Esophagus squamous epithelium (tissue), 5 donors: ENCODE results near the gene HAUS7. TPM values are rescaled to one million over a fixed set of nuclear protein-coding genes. Genes with fewer than 3 reads are reported as not detected.

Experiments used
- DNase-seq: peaks from one replicate; lab custom pipeline; 2025; lab: John Stamatoyannopoulos, UW
- H3K27ac ChIP-seq, 4 donors: fragments of 200-600 bp; sonication (generic); one replicate each; pipeline ENCODE4 v1.5.1; 2016 to 2019; ENCODE audit warnings: mild to moderate bottlenecking in 1 of 4
- H3K27me3 ChIP-seq, 4 donors: fragments of 200-600 bp; sonication (generic); 1 replicate in 3 of 4; 2 replicates in 1 of 4; pipeline versions ENCODE4 v1.5.1 to v1.6.0; 2017 to 2021; ENCODE audit warnings: antibody characterized with exemption in 1 of 4
- H3K36me3 ChIP-seq, 3 donors: fragments of 200-600 bp; sonication (generic); one replicate each; pipeline ENCODE4 v1.5.1; 2016 to 2019
- H3K4me1 ChIP-seq, 3 donors: fragments of 200-600 bp; sonication (generic); one replicate each; pipeline ENCODE4 v1.5.1; 2017 to 2019
- H3K4me3 ChIP-seq, 4 donors: fragments of 200-600 bp; sonication (generic); 1 replicate in 3 of 4; 2 replicates in 1 of 4; pipeline ENCODE4 v1.5.1; 2016 to 2019; ENCODE audit warnings: mild to moderate bottlenecking in 2 of 4, moderate library complexity in 1 of 4
- H3K9me3 ChIP-seq, 3 donors: fragments of 200-600 bp; sonication (generic); one replicate each; pipeline ENCODE4 v1.5.1; 2016 to 2019
- CTCF ChIP-seq, 6 experiments: fragments of 450-650 bp in 4 of 6; fragments of 200-600 bp in 2 of 6; sonication (generic) in 2 of 6; IDR thresholded peaks; one replicate each; pipeline ENCODE4 v1.5.1; 2016 to 2019; ENCODE audit warnings: antibody characterized with exemption in 6 of 6, mild to moderate bottlenecking in 4 of 6, moderate library complexity in 4 of 6
- POLR2A ChIP-seq, 4 donors: fragments of 450-650 bp; IDR thresholded peaks; one replicate each; pipeline ENCODE4 v1.6.1; 2017; ENCODE audit warnings: antibody characterized with exemption in 4 of 4, mild to moderate bottlenecking in 4 of 4, moderate library complexity in 3 of 4
- WGBS, 2 donors: methylation state at CpG; one replicate each; pipeline ENCODE4 v1.1.5; 2018; 5-methylcytosine and 5-hydroxymethylcytosine counted together
- intact Hi-C: fragments of 100-400 bp; cut with DNase I; formaldehyde crosslinking; loops from one replicate; pipeline ENCODE4 v1.15.0; 2022
- total RNA-seq, 4 donors: library from RNA; depleted of rRNA; stranded (reverse); fragments of >200 nt; gene quantifications; one replicate each; pipeline ENCODE4 v1.1.0, GENCODE V29; 2016
- donor health status: DM: yes; HTN: yes; CAD: no.

HAUS7 gene
- total RNA-seq, 4 donors from 2014 or later, result 8.8 to 21.0 (median 12.1) TPM

GRCh38 chrX:153433161-153433680 lies 37.2 kb downstream of the HAUS7 start:
- Histone ChIP-seq H3K9me3 (peaks cover 0 to 10% (median 0%) of the 10 kb centered on the region in 3 donors), H3K4me3 (no peak overlapping the region), H3K27ac (no peak overlapping the region), H3K4me1 (no peaks in the 10 kb centered on the region), H3K36me3 (no peaks in the 10 kb centered on the region), H3K27me3 (peaks cover 0 to 8% (median 0%) of the 10 kb centered on the region in 4 donors)
- DNase-seq, result no peak
- 82% methylated on average over 6 of the region's 12 CpGs; no CpG with 5 or more reads in 1 of the 2 donors for WGBS, 2 donors
- TF ChIP-seq CTCF (IDR thresholded peaks at IDR 0.05) (no peak), POLR2A (IDR thresholded peaks at IDR 0.05) (no peak)
- intact Hi-C loops, result no loop called here

- intact Hi-C loops, result no loop called here
- no peak for DNase-seq
- TF ChIP-seq POLR2A (IDR thresholded peaks at IDR 0.05) (no peak), CTCF (IDR thresholded peaks at IDR 0.05) (no peak)
- 80 to 81% methylated on average over 5 to 6 of the region's 6 CpGs for WGBS, 2 donors
- Histone ChIP-seq H3K27ac (no peak overlapping the region), H3K27me3 (peaks cover 0 to 8% (median 0%) of the 10 kb centered on the region in 4 donors), H3K36me3 (no peaks in the 10 kb centered on the region), H3K4me1 (no peaks in the 10 kb centered on the region), H3K9me3 (peaks cover 0 to 10% (median 0%) of the 10 kb centered on the region in 3 donors), H3K4me3 (no peak overlapping the region)
Measured at GRCh38 chrX:153430796-153431195, 39.6 kb downstream of the HAUS7 start.

GRCh38 chrX:153426204-153426603 lies 44.2 kb downstream of the HAUS7 start:
- peaks cover 0 to 4% (median 0%) of the 10 kb centered on the region in 4 donors for H3K27me3 ChIP-seq
- H3K4me1 ChIP-seq, result no peaks in the 10 kb centered on the region
- no peak overlapping the region for H3K4me3 ChIP-seq
- no peak for DNase-seq
- no peak for TF ChIP-seq CTCF (IDR thresholded peaks at IDR 0.05)
- no peak for TF ChIP-seq POLR2A (IDR thresholded peaks at IDR 0.05)
- 79 to 93% methylated on average over 3 of the region's 3 CpGs for WGBS, 2 donors
- intact Hi-C loops, result no loop called here
- H3K27ac ChIP-seq, result no peak overlapping the region
- H3K9me3 ChIP-seq, result peaks cover 0 to 7% (median 0%) of the 10 kb centered on the region in 3 donors
- no peaks in the 10 kb centered on the region for H3K36me3 ChIP-seq

- no peak for DNase-seq
- H3K27ac ChIP-seq, result no peak overlapping the region
- WGBS, 2 donors, result 69 to 75% methylated on average over 5 to 8 of the region's 8 CpGs
- intact Hi-C loops, result no loop called here
- no peaks in the 10 kb centered on the region for H3K9me3 ChIP-seq
- no peak overlapping the region for H3K4me3 ChIP-seq
- peaks cover 0 to 12% (median 0%) of the 10 kb centered on the region in 4 donors for H3K27me3 ChIP-seq
- H3K4me1 ChIP-seq, result no peaks in the 10 kb centered on the region
- no peak for TF ChIP-seq CTCF (IDR thresholded peaks at IDR 0.05)
- TF ChIP-seq POLR2A (IDR thresholded peaks at IDR 0.05), result no peak
- no peaks in the 10 kb centered on the region for H3K36me3 ChIP-seq
Measured at GRCh38 chrX:153423652-153424051, 46.7 kb downstream of the HAUS7 start.

GRCh38 chrX:153421856-153422255 lies 48.5 kb downstream of the HAUS7 start:
- no peak for DNase-seq
- H3K27me3 ChIP-seq, result peaks cover 0 to 21% (median 0%) of the 10 kb centered on the region in 4 donors
- H3K9me3 ChIP-seq, result no peaks in the 10 kb centered on the region
- no peaks in the 10 kb centered on the region for H3K36me3 ChIP-seq
- no peaks in the 10 kb centered on the region for H3K4me1 ChIP-seq
- no peak overlapping the region for H3K4me3 ChIP-seq
- no peak for TF ChIP-seq POLR2A (IDR thresholded peaks at IDR 0.05)
- no peak for TF ChIP-seq CTCF (IDR thresholded peaks at IDR 0.05)
- intact Hi-C loops, result no loop called here
- 87 to 89% methylated on average over 9 to 12 of the region's 18 CpGs for WGBS, 2 donors
- no peak overlapping the region for H3K27ac ChIP-seq
